Activated CD4-positive, alpha-beta T cell treated with anti-CD3 and anti-CD28 coated beads, Interleukin-2, Interleukin-4, amounts not matched to agents 100 ng/mL and 50 ng/mL, durations not matched to agents 16 hours and 8 hours (primary cell): Measurements from ENCODE around the gene CCSER1.

Experiments used
- DNase-seq: peaks from one replicate; pipeline ENCODE4 v3.0.0-alpha.2; 2020; ENCODE audit warnings: low spot score

CCSER1 gene

GRCh38 chr4:90958256-90958895, 831.2 kb downstream of the CCSER1 start:
- DNase-seq, result no peak

DNA sequence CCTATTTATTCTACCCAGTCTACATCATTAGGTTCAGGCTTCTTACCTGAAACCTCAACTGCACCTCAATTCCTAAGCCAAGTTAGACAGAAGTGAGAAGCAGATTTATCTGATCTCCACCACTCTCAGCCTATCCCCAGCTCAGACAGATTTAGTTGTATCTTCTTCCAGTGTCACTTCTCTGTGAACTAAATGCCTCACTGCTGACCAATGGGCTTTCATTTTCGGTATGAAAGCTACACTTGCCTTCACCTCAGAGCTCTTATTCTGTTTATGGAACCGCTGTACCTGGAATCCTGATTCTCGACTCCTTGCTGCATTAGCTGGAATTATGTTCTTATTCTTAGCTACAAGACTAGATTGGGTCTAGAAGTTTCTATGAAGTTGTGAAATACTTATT, 833.2 kb downstream of the CCSER1 start:
- DNase-seq, result no peak

DNA sequence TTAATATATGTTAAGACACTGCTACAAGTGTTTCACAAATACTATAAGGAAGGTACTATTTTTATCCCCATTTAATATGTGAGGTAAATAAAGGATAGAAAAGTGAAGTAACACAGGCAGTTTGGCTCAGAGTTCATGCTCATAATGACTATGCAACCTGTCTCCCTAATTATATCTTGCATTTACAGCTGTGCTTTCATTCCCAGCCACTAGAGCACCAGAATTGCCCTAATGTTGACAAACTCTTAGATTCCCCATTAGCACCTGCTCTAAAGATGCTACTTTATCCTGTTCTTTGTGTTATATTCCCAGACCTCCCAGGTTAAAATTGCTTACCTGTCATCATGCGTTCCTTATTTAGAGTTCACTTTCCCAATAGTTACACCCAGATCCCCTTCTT, 833.6 kb downstream of the CCSER1 start:
- DNase-seq, result no peak

DNA sequence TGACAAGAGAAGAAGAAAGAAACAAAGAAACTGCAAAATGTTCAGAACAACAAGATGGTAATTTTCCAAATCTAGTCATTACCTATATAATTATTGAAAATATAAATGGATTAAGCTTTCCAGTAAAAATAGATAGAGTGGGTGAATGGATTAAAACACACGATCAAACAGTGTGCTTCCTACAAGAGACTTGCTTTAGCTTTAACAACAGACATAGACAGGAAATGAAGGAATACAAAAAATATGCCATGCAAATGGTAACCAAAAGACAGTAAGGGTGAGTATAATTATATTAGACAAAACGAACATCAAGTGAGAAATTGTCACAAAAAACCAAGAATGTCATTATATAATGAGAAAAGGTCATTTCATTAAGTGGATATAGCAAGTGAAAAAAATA, 842.8 kb downstream of the CCSER1 start:
- no peak for DNase-seq

DNA sequence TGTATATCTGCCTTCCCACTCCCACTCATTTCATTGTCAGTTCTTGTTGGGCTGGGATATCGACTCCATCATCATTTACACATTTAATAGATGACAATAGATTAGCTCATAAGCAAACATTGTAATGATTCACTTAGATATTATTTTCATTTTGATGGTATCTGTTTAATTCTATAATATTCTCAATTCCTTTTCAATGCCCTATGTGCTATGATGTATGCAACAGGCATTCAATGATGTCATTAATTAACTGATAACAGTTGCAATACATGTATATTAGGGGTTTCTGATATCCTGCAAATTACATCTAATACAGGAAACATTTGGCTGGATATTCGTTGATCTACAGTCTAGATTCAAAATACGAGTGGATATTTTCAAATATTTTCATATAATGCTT, 850.5 kb downstream of the CCSER1 start:
- DNase-seq, result no peak

DNA sequence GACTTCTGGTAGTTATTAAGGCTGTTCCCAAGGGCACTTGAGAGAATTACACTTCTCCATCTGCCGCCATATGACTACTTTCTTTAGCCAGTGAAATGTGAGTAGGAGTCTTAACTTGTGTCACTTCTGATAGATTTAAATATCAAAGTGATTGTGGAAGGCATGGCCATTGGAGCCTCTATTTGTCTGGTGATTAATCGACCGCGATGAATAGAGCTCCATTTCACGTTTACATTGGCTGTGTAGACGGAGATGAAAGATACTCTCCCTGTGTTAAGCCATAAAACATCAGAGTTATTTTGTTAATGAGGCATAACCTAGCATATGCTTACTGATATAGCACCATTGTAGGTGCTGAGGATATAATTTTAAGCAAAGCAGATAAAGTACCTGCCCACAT, 852.4 kb downstream of the CCSER1 start:
- DNase-seq, result no peak

- DNase-seq, result no peak
Observed at GRCh38 chr4:90982813-90983212, 855.6 kb downstream of the CCSER1 start.

DNA sequence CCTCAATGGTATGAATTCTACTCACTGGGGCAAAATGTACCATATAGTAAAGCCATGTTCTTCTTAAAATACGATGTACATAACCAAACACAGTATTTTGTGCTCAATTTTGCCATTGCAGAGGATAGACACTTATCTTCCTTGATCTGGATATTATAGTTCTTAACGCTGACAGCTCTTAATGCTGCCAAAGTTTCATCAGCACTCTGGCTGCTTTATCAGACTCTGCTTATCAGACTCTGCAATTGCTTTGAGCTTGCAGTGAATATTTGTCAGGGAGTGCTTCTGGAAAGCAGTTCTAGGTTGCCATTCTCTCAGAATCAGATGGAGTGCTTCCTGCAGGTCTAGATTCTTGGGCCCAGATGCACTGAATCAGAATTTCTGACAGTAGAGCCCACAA, 863.1 kb downstream of the CCSER1 start:
- DNase-seq, result no peak

GRCh38 chr4:90992213-90992612, 865.0 kb downstream of the CCSER1 start:
- no peak for DNase-seq

- no peak for DNase-seq
Observed at GRCh38 chr4:90994851-90995574, 867.8 kb downstream of the CCSER1 start.

- DNase-seq, result no peak
Observed at GRCh38 chr4:90995996-90996395, 868.8 kb downstream of the CCSER1 start.

- DNase-seq, result no peak
Observed at GRCh38 chr4:90996813-90997212, 869.6 kb downstream of the CCSER1 start.

DNA sequence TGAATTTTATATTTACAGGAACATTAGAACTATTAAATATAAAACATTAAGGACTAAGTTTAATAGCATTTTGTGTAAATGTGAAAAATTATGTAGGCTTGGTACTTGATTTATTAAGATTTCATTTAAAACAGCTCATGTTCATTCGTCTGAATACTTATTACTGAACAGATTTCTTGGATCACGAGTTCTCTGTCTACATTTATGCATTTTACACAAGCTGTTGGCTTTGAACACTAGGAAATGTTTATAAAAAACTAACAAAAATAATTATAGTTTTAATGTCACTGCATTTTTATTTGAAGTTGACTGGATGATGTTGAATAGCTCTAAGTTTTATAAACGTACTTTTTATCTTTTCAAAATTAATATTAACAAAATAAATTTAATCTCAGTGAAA, 888.7 kb downstream of the CCSER1 start:
- DNase-seq, result no peak

DNA sequence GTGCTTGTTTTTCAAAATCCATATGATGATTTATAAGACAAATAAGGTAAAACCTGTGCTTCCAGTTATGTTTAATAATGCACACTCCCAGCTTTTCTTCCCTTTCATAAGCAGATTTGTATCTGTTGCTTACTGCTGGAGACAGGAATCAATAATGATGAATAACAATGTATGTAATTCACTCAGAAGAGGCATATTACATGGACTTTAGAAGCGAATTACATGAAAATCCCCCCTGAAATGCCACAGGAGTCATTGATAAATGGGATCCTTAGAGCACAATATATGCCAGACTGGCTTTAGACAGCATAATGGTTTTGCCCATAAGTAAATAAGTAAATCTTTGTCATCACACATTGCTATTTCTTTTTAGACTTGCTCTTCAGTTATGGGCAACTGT, 892.3 kb downstream of the CCSER1 start:
- DNase-seq, result no peak

- no peak for DNase-seq
Observed at GRCh38 chr4:91025241-91026148, 898.3 kb downstream of the CCSER1 start.

GRCh38 chr4:91028228-91028627, 901.0 kb downstream of the CCSER1 start:
- DNase-seq, result no peak

GRCh38 chr4:91031761-91032160, 904.6 kb downstream of the CCSER1 start:
- DNase-seq, result no peak

DNA sequence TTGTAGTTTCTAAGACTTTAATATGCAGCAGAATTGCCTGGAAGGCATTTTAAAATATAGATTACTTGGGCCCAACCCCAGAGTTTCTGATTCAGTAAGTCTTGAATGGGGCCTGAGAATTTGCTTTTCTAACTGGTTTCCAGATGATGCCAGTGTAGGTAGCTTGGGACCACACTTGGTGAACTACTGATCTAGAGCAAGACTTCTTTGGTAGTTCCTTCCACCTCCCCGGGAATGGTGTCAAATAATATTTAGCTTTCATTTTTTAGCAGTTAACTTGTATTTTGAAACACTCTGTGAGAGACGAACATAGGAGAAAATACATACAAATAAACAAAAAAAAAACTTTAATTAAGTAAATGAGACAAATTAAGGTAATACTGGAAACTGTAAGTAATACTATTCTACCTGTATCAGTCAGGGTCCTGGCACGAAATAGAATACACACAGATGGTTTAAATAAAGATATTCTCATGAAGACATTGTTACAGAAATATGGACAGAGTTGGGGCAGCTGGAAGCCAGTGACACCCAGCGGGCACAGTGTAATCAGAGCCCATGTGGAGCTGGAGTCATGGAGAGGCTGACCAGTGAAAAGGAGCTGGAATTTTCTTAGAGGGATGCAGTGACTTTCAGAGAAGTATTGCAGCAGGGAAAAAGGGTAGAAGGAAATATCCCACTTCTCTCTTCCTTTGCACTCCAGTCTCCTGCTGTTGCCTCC, 905.7 kb downstream of the CCSER1 start:
- no peak for DNase-seq

GRCh38 chr4:91035276-91035675, 908.1 kb downstream of the CCSER1 start:
- DNase-seq, result no peak

- DNase-seq, result no peak
Observed at GRCh38 chr4:91037951-91038350, 910.8 kb downstream of the CCSER1 start.

DNA sequence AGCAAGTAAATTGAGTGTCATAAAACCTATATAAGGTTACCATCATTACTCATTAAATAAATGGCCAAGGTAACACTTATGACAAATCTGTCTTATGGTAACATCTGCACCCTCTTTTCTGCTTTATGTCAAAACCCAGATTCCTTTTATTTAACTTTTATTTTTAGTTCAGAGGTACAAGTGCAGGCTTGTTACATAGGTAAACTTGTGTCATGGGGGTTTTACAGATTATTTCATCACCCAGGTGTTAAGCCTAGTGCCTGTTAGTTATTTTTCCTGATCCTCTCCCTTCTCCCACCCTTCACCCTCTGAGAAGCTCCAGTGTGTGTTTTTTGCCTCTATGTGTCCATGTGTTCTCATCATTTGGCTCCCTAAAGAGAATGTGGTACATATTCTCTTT, 930.7 kb downstream of the CCSER1 start:
- DNase-seq, result no peak

GRCh38 chr4:91058345-91058744, 931.2 kb downstream of the CCSER1 start:
- no peak for DNase-seq
